HEK293 (cell line): ENCODE data around the gene CACNA1F.

Experiments used
- CTCF ChIA-PET: fragments of 350-600 bp; formaldehyde crosslinking; extraction: SDS; loops from one replicate; lab custom pipeline; 2021; ENCODE audit warnings: antibody characterized with exemption; lab: Yijun Ruan, JAX
- POLR2A ChIA-PET: fragments of 300-600 bp; formaldehyde crosslinking; extraction: SDS; loops from one replicate; lab custom pipeline; 2020; ENCODE audit warnings: antibody characterized with exemption, inconsistent platforms; lab: Yijun Ruan, JAX
- H3K27ac ChIP-seq: fragments of 200-500 bp; sonication (Bioruptor generic); 2 replicates; pipeline ENCODE4 v1.5.1; 2014; ENCODE audit warnings: low read depth, low read length, control low read depth, inconsistent platforms; ENCODE audit errors: extremely low read depth
- H3K36me3 ChIP-seq, 2 experiments: fragments of 200-500 bp in 1 of 2; sonication (Bioruptor generic) in 1 of 2; 1 replicate in 1 of 2; 2 replicates in 1 of 2; pipeline ENCODE4 v1.5.1; 2014 to 2017; ENCODE audit warnings: inconsistent platforms in 2 of 2, low read length in 2 of 2; ENCODE audit not compliant: control insufficient read depth in 2 of 2, insufficient read depth in 1 of 2
- H3K4me1 ChIP-seq: fragments of 200-500 bp; sonication (Bioruptor generic); 2 replicates; pipeline ENCODE4 v1.5.1; 2014; ENCODE audit warnings: mild to moderate bottlenecking, low read length, inconsistent platforms; ENCODE audit not compliant: control insufficient read depth, insufficient read depth
- H3K4me3 ChIP-seq: 2 replicates; pipeline ENCODE4 v1.5.1; 2011; ENCODE audit warnings: low read depth, mild to moderate bottlenecking, control low read depth, low read length, moderate library complexity
- H3K9me3 ChIP-seq: fragments of 200-500 bp; sonication (Bioruptor generic); 2 replicates; pipeline ENCODE4 v1.5.1; 2014; ENCODE audit warnings: low read depth, low read length, inconsistent platforms; ENCODE audit not compliant: control insufficient read depth, insufficient read depth
- GFI1B ChIP-seq: fragments of 450-650 bp; formaldehyde crosslinking; IDR thresholded peaks from 2 replicates; pipeline ENCODE4 v1.5.1; 2016; ENCODE audit warnings: missing biosample characterization, missing genetic modification characterization
- HIC1 ChIP-seq: fragments of 450-650 bp; formaldehyde crosslinking; IDR thresholded peaks from 2 replicates; pipeline ENCODE4 v1.5.1; 2016; ENCODE audit warnings: missing biosample characterization, missing genetic modification characterization
- MZF1 ChIP-seq: fragments of 450-650 bp; formaldehyde crosslinking; IDR thresholded peaks from 2 replicates; pipeline ENCODE4 v1.5.1; 2017; ENCODE audit warnings: missing biosample characterization, missing genetic modification characterization, borderline replicate concordance
- SALL2 ChIP-seq: fragments of 450-650 bp; formaldehyde crosslinking; IDR thresholded peaks from 2 replicates; pipeline ENCODE4 v1.5.0; 2017; ENCODE audit warnings: missing biosample characterization, mild to moderate bottlenecking, missing genetic modification characterization, borderline replicate concordance
- SP7 ChIP-seq: fragments of 450-650 bp; formaldehyde crosslinking; IDR thresholded peaks from 2 replicates; pipeline ENCODE4 v1.5.1; 2016; ENCODE audit warnings: missing biosample characterization, missing genetic modification characterization
- ZEB2 ChIP-seq: fragments of 450-650 bp; formaldehyde crosslinking; IDR thresholded peaks from 2 replicates; pipeline ENCODE4 v1.5.1; 2016; ENCODE audit warnings: missing biosample characterization, missing genetic modification characterization
- ZNF214 ChIP-seq: fragments of 450-650 bp; formaldehyde crosslinking; IDR thresholded peaks from 2 replicates; pipeline ENCODE4 v1.5.1; 2017; ENCODE audit warnings: missing biosample characterization, mild to moderate bottlenecking, missing genetic modification characterization, borderline replicate concordance
- ZNF248 ChIP-seq: fragments of 450-650 bp; formaldehyde crosslinking; IDR thresholded peaks from 2 replicates; pipeline ENCODE4 v1.5.1; 2017; ENCODE audit warnings: missing biosample characterization, missing genetic modification characterization
- ZNF341 ChIP-seq: fragments of 450-650 bp; formaldehyde crosslinking; IDR thresholded peaks from 2 replicates; pipeline ENCODE4; 2016; ENCODE audit warnings: low read depth, missing biosample characterization, missing genetic modification characterization
- ZNF398 ChIP-seq: fragments of 450-650 bp; formaldehyde crosslinking; IDR thresholded peaks from 2 replicates; pipeline ENCODE4 v1.5.1; 2017; ENCODE audit warnings: missing biosample characterization, missing genetic modification characterization
- ZNF518A ChIP-seq: fragments of 450-650 bp; formaldehyde crosslinking; conservative IDR thresholded peaks from 2 replicates; pipeline ENCODE4 v1.5.1; 2016; ENCODE audit warnings: low read depth, missing biosample characterization, missing genetic modification characterization
- ZNF549 ChIP-seq: fragments of 450-650 bp; IDR thresholded peaks from 2 replicates; pipeline ENCODE4 v1.5.1; 2018; ENCODE audit warnings: missing biosample characterization, missing genetic modification characterization, mild to moderate bottlenecking, inconsistent platforms, moderate library complexity
- ZNF600 ChIP-seq: fragments of 450-650 bp; formaldehyde crosslinking; IDR thresholded peaks from 2 replicates; pipeline ENCODE4 v1.5.1; 2016; ENCODE audit warnings: missing biosample characterization, missing genetic modification characterization
- ZNF624 ChIP-seq: fragments of 450-650 bp; formaldehyde crosslinking; IDR thresholded peaks from 2 replicates; pipeline ENCODE4 v1.5.1; 2017; ENCODE audit warnings: missing biosample characterization, missing genetic modification characterization
- ZNF629 ChIP-seq: fragments of 450-650 bp; formaldehyde crosslinking; IDR thresholded peaks from 2 replicates; pipeline ENCODE4 v1.5.1; 2017; ENCODE audit warnings: missing biosample characterization, missing genetic modification characterization
- ZXDB ChIP-seq: fragments of 450-650 bp; formaldehyde crosslinking; IDR thresholded peaks from 2 replicates; pipeline ENCODE4 v1.5.1; 2016; ENCODE audit warnings: missing biosample characterization, missing genetic modification characterization
- TF ChIP-seq, protein P1 (sequence below): IDR thresholded peaks from 2 replicates; pipeline ENCODE4 v1.6.1; 2011; ENCODE audit warnings: mild to moderate bottlenecking, low read depth, low read length, borderline replicate concordance
- TF ChIP-seq, protein P2 (sequence below): fragments of 450-650 bp; formaldehyde crosslinking; IDR thresholded peaks from 2 replicates; pipeline ENCODE4 v1.5.1; 2016; ENCODE audit warnings: missing biosample characterization, missing genetic modification characterization, low read depth
- TF ChIP-seq, protein P3 (sequence below): fragments of 450-650 bp; formaldehyde crosslinking; IDR thresholded peaks from 2 replicates; pipeline ENCODE4 v1.5.1; 2017; ENCODE audit warnings: missing biosample characterization, missing genetic modification characterization
- TF ChIP-seq, protein P4 (sequence below): fragments of 450-650 bp; formaldehyde crosslinking; IDR thresholded peaks from 2 replicates; pipeline ENCODE4 v1.5.1; 2016; ENCODE audit warnings: missing biosample characterization, missing genetic modification characterization

Gene CACNA1F

GRCh38 chrX:49199315-49199595, 33.9 kb downstream of the CACNA1F start:
- H3K36me3 ChIP-seq = no peaks in the 10 kb centered on the region
- ChIA-PET POLR2A (interaction anchor here (1.0 kb wide), 1 partner anchor 8 kb away, joined by 4 read pairs; no protein-coding TSS in a partner anchor), CTCF (no interaction called here)
- no peak for TF ChIP-seq HIC1 (tag by site-specific recombination)
- no peak for TF ChIP-seq SP7
- no peak for TF ChIP-seq ZNF214 (tag by site-specific recombination)
- TF ChIP-seq ZXDB = no peak
- TF ChIP-seq, protein P1, sequence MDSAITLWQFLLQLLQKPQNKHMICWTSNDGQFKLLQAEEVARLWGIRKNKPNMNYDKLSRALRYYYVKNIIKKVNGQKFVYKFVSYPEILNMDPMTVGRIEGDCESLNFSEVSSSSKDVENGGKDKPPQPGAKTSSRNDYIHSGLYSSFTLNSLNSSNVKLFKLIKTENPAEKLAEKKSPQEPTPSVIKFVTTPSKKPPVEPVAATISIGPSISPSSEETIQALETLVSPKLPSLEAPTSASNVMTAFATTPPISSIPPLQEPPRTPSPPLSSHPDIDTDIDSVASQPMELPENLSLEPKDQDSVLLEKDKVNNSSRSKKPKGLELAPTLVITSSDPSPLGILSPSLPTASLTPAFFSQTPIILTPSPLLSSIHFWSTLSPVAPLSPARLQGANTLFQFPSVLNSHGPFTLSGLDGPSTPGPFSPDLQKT = no peak
- TF ChIP-seq, protein P2, sequence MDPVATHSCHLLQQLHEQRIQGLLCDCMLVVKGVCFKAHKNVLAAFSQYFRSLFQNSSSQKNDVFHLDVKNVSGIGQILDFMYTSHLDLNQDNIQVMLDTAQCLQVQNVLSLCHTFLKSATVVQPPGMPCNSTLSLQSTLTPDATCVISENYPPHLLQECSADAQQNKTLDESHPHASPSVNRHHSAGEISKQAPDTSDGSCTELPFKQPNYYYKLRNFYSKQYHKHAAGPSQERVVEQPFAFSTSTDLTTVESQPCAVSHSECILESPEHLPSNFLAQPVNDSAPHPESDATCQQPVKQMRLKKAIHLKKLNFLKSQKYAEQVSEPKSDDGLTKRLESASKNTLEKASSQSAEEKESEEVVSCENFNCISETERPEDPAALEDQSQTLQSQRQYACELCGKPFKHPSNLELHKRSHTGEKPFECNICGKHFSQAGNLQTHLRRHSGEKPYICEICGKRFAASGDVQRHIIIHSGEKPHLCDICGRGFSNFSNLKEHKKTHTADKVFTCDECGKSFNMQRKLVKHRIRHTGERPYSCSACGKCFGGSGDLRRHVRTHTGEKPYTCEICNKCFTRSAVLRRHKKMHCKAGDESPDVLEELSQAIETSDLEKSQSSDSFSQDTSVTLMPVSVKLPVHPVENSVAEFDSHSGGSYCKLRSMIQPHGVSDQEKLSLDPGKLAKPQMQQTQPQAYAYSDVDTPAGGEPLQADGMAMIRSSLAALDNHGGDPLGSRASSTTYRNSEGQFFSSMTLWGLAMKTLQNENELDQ (tag by site-specific recombination) = no peak
- no peak for TF ChIP-seq MZF1 (tag by site-specific recombination)
- TF ChIP-seq ZNF341 = no peak
- TF ChIP-seq ZNF398 (tag by site-specific recombination) = peak; percentile 58
- 0 out of 2 replicates have a peak, but pooled peaks have one; percentile 11 for TF ChIP-seq ZNF600 (tag by site-specific recombination)
- TF ChIP-seq SALL2 (tag by site-specific recombination) = no peak
- TF ChIP-seq GFI1B (tag by site-specific recombination) = no peak
- TF ChIP-seq ZNF624 (tag by site-specific recombination) = no peak
- TF ChIP-seq ZNF248 (tag by site-specific recombination) = no peak
- TF ChIP-seq, protein P3, sequence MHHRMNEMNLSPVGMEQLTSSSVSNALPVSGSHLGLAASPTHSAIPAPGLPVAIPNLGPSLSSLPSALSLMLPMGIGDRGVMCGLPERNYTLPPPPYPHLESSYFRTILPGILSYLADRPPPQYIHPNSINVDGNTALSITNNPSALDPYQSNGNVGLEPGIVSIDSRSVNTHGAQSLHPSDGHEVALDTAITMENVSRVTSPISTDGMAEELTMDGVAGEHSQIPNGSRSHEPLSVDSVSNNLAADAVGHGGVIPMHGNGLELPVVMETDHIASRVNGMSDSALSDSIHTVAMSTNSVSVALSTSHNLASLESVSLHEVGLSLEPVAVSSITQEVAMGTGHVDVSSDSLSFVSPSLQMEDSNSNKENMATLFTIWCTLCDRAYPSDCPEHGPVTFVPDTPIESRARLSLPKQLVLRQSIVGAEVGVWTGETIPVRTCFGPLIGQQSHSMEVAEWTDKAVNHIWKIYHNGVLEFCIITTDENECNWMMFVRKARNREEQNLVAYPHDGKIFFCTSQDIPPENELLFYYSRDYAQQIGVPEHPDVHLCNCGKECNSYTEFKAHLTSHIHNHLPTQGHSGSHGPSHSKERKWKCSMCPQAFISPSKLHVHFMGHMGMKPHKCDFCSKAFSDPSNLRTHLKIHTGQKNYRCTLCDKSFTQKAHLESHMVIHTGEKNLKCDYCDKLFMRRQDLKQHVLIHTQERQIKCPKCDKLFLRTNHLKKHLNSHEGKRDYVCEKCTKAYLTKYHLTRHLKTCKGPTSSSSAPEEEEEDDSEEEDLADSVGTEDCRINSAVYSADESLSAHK (tag by site-specific recombination) = no peak
- TF ChIP-seq, protein P4, sequence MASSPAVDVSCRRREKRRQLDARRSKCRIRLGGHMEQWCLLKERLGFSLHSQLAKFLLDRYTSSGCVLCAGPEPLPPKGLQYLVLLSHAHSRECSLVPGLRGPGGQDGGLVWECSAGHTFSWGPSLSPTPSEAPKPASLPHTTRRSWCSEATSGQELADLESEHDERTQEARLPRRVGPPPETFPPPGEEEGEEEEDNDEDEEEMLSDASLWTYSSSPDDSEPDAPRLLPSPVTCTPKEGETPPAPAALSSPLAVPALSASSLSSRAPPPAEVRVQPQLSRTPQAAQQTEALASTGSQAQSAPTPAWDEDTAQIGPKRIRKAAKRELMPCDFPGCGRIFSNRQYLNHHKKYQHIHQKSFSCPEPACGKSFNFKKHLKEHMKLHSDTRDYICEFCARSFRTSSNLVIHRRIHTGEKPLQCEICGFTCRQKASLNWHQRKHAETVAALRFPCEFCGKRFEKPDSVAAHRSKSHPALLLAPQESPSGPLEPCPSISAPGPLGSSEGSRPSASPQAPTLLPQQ (tag by site-specific recombination) = no peak
- 0 out of 2 replicates have a peak, but pooled peaks have one; percentile 18 for TF ChIP-seq ZEB2
- TF ChIP-seq ZNF518A (tag by site-specific recombination) = no peak
- TF ChIP-seq ZNF549 = no peak
- 0 out of 2 replicates have a peak, but pooled peaks have one; percentile 5 for TF ChIP-seq ZNF629 (tag by site-specific recombination)
- no peaks in the 10 kb centered on the region for H3K9me3 ChIP-seq
- H3K4me1 ChIP-seq = no peaks in the 10 kb centered on the region
- no peak overlapping the region for H3K4me3 ChIP-seq
- H3K27ac ChIP-seq = no peak overlapping the region
